ENCODE data around the gene TTC21B.

TTC21B gene

DNA sequence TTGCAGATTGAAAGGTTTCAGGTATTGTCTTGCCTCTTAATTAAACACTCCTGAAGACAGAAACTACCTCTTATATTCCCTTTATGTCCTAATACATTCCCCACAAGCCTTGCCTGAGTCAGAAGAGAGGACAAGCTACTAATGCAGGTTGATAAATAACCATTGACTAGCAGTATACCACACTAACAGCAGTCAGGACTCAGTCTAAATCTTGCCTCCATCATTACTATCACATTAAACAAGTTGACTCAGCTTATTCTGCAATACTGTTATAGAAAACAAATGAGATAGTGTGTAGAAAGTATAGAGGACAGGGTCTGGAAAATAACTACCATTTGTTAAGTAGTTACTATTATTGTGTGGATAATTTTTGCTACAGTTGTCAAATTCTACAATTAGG, 63.8 kb downstream of the TTC21B start:
- H3K4me3 ChIP-seq (ENCODE audit: low read length): no peak overlapping the region
- no peaks in the 10 kb centered on the region for H3K27me3 ChIP-seq (replicated peaks; ENCODE audit: insufficient read depth, low read length)
- no peaks in the 10 kb centered on the region; the same call in 1 of the 2 replicates for H3K36me3 ChIP-seq (replicated peaks; ENCODE audit: insufficient read depth, low read length)
- no peak for DNase-seq
- no peak overlapping the region for H2AFZ ChIP-seq (ENCODE audit: low read length)
- H3K9ac ChIP-seq (ENCODE audit: low read length): no peak overlapping the region
- TF ChIP-seq EZH2phosphoT487 (IDR thresholded peaks at IDR 0.05; ENCODE audit: low read length) (no peak), EZH2 (optimal IDR thresholded peaks at IDR 0.05; ENCODE audit: low read depth, low read length) (no peak)
- TF ChIP-seq, protein P1, sequence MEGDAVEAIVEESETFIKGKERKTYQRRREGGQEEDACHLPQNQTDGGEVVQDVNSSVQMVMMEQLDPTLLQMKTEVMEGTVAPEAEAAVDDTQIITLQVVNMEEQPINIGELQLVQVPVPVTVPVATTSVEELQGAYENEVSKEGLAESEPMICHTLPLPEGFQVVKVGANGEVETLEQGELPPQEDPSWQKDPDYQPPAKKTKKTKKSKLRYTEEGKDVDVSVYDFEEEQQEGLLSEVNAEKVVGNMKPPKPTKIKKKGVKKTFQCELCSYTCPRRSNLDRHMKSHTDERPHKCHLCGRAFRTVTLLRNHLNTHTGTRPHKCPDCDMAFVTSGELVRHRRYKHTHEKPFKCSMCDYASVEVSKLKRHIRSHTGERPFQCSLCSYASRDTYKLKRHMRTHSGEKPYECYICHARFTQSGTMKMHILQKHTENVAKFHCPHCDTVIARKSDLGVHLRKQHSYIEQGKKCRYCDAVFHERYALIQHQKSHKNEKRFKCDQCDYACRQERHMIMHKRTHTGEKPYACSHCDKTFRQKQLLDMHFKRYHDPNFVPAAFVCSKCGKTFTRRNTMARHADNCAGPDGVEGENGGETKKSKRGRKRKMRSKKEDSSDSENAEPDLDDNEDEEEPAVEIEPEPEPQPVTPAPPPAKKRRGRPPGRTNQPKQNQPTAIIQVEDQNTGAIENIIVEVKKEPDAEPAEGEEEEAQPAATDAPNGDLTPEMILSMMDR (IDR thresholded peaks at IDR 0.05; ENCODE audit: low read length): no peak
- H3K27ac ChIP-seq (ENCODE audit: low read length): no peak overlapping the region
- no peaks in the 10 kb centered on the region for H3K9me3 ChIP-seq (replicated peaks; ENCODE audit: insufficient read depth, low read length)
- no peaks in the 10 kb centered on the region for H3K4me1 ChIP-seq (ENCODE audit: low read length)
- H3K4me2 ChIP-seq (ENCODE audit: low read depth, low read length): no peak overlapping the region
- H4K20me1 ChIP-seq (ENCODE audit: insufficient read depth, low read length): no peaks in the 10 kb centered on the region
- no peaks in the 10 kb centered on the region for H3K79me2 ChIP-seq (ENCODE audit: low read length)
- no peaks in the 10 kb centered on the region for H3F3A ChIP-seq (ENCODE audit: insufficient read depth, low read length)
- H3K9me2 ChIP-seq (replicated peaks; ENCODE audit: insufficient read depth, low read length): no peaks in the 10 kb centered on the region

DNA sequence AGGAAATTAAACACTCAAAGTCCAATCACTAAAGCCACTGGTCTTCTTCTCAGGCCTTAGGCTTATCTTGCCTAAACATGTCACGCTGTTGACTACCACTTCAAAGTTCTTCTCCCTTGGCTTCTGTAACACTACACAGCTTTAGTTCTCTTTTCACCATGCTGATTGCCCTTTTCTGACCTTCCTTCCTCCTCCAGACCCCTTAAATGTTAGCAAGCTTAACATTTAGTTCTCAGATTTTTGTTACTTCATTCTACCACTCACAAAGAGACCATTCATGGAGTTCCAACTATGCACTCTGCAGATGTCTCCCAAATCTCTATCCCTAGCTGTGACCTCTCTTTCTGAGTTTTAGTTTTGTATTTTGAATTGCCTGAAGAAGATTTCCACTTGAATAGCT, 64.4 kb downstream of the TTC21B start:
- Histone ChIP-seq H3K36me3 (replicated peaks; ENCODE audit: insufficient read depth, low read length) (no peaks in the 10 kb centered on the region; the same call in 1 of the 2 replicates), H3K4me2 (ENCODE audit: low read depth, low read length) (no peak overlapping the region)

DNA sequence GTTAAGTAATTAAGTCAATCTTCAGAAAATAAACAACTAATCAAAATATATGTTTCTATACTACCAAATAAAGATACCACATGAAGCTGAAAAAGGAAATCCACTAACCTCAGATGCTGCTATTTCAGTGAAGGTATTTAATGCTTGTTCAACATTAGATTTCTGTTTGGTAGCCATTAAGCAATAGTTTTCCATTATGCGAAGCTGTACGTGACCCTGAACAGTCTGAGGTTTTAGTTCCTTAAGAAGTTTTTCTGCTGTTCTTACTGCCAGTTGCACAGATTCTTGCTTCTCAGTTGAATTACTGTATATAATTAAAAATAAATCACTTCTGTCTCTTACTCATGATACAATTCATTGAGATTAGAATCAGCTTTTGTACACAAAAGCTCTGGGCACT, 65.4 kb downstream of the TTC21B start:
- no peaks in the 10 kb centered on the region for H3K27me3 ChIP-seq (replicated peaks; ENCODE audit: insufficient read depth, low read length)
- H3K4me1 ChIP-seq (ENCODE audit: low read length): no peaks in the 10 kb centered on the region
- H2AFZ ChIP-seq (ENCODE audit: low read length): no peak overlapping the region
- no peaks in the 10 kb centered on the region for H3K9me3 ChIP-seq (replicated peaks; ENCODE audit: insufficient read depth, low read length)
- H3K27ac ChIP-seq (ENCODE audit: low read length): no peak overlapping the region
- TF ChIP-seq, protein P1 (IDR thresholded peaks at IDR 0.05; ENCODE audit: low read length): no peak
- TF ChIP-seq EZH2phosphoT487 (IDR thresholded peaks at IDR 0.05; ENCODE audit: low read length) (no peak), EZH2 (optimal IDR thresholded peaks at IDR 0.05; ENCODE audit: low read depth, low read length) (no peak)
- H3K9me2 ChIP-seq (replicated peaks; ENCODE audit: insufficient read depth, low read length): no peaks in the 10 kb centered on the region
- no peak for DNase-seq
- no peak overlapping the region for H3K9ac ChIP-seq (ENCODE audit: low read length)
- H4K20me1 ChIP-seq (ENCODE audit: insufficient read depth, low read length): no peaks in the 10 kb centered on the region
- H3F3A ChIP-seq (ENCODE audit: insufficient read depth, low read length): no peaks in the 10 kb centered on the region
- H3K4me2 ChIP-seq (ENCODE audit: low read depth, low read length): no peak overlapping the region
- no peaks in the 10 kb centered on the region; the same call in 1 of the 2 replicates for H3K36me3 ChIP-seq (replicated peaks; ENCODE audit: insufficient read depth, low read length)
- H3K4me3 ChIP-seq (ENCODE audit: low read length): no peak overlapping the region
- no peaks in the 10 kb centered on the region for H3K79me2 ChIP-seq (ENCODE audit: low read length)

More for the DNA sequence above, 64.4 kb downstream of the TTC21B start:
- H3K27ac ChIP-seq (ENCODE audit: low read length): no peak overlapping the region
- H3K4me1 ChIP-seq (ENCODE audit: low read length): no peaks in the 10 kb centered on the region
- TF ChIP-seq EZH2phosphoT487 (IDR thresholded peaks at IDR 0.05; ENCODE audit: low read length) (no peak), EZH2 (optimal IDR thresholded peaks at IDR 0.05; ENCODE audit: low read depth, low read length) (no peak)
- TF ChIP-seq, protein P1 (IDR thresholded peaks at IDR 0.05; ENCODE audit: low read length): no peak
- no peak for DNase-seq
- no peak overlapping the region for H2AFZ ChIP-seq (ENCODE audit: low read length)
- no peaks in the 10 kb centered on the region for H3K27me3 ChIP-seq (replicated peaks; ENCODE audit: insufficient read depth, low read length)
- H3F3A ChIP-seq (ENCODE audit: insufficient read depth, low read length): no peaks in the 10 kb centered on the region
- no peaks in the 10 kb centered on the region for H3K9me2 ChIP-seq (replicated peaks; ENCODE audit: insufficient read depth, low read length)
- H3K4me3 ChIP-seq (ENCODE audit: low read length): no peak overlapping the region
- no peaks in the 10 kb centered on the region for H3K9me3 ChIP-seq (replicated peaks; ENCODE audit: insufficient read depth, low read length)
- H3K79me2 ChIP-seq (ENCODE audit: low read length): no peaks in the 10 kb centered on the region
- H4K20me1 ChIP-seq (ENCODE audit: insufficient read depth, low read length): no peaks in the 10 kb centered on the region
- no peak overlapping the region for H3K9ac ChIP-seq (ENCODE audit: low read length)
